HFF-Myc (cell line): ENCODE results near the gene CDKN2AIP.
"Not testable (repeated sequence)": the region's sequence is repeated elsewhere in the genome, so short reads cannot be mapped to it uniquely, and the experiment has no call there.

Experiments
- DNase-seq: peaks from one replicate; pipeline ENCODE4 v3.0.0-alpha.2; 2011; ENCODE audit warnings: low read depth; ENCODE audit errors: extremely low read depth
- H3K4me3 ChIP-seq: replicated peaks from 2 replicates; pipeline ENCODE4 v1.5.1; 2011; ENCODE audit warnings: low read depth, mild to moderate bottlenecking, control low read depth, low read length
- TF ChIP-seq, protein P1 (sequence below): IDR thresholded peaks from 2 replicates; pipeline ENCODE4 v1.5.1; 2012; ENCODE audit warnings: mild to moderate bottlenecking, low read depth, low read length, control low read depth; ENCODE audit errors: missing control alignments

The CDKN2AIP gene

DNA sequence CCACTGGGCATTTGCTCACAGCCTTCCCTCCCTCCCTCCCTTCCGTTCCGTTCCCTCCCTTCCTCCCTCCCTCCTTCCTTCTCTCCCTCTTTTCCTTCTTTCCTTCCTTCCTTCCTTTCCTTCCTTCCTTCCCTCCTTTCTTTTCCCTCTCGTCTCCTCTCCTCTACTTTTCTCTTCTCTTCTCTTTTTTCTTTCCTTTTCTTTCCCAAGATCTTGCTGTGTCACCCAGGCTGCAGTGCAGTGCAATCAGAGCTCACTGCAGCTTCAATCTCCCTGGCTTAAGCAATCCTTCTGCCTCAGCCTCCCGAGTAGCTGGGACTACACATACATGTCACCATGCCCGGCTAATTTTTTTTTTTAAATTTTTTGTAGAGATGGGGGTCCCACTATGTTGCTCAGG, 33.7 kb downstream of the CDKN2AIP start:
- no peak for DNase-seq
- TF ChIP-seq, protein P1, sequence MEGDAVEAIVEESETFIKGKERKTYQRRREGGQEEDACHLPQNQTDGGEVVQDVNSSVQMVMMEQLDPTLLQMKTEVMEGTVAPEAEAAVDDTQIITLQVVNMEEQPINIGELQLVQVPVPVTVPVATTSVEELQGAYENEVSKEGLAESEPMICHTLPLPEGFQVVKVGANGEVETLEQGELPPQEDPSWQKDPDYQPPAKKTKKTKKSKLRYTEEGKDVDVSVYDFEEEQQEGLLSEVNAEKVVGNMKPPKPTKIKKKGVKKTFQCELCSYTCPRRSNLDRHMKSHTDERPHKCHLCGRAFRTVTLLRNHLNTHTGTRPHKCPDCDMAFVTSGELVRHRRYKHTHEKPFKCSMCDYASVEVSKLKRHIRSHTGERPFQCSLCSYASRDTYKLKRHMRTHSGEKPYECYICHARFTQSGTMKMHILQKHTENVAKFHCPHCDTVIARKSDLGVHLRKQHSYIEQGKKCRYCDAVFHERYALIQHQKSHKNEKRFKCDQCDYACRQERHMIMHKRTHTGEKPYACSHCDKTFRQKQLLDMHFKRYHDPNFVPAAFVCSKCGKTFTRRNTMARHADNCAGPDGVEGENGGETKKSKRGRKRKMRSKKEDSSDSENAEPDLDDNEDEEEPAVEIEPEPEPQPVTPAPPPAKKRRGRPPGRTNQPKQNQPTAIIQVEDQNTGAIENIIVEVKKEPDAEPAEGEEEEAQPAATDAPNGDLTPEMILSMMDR, result no peak
- no peak overlapping the region for H3K4me3 ChIP-seq

DNA sequence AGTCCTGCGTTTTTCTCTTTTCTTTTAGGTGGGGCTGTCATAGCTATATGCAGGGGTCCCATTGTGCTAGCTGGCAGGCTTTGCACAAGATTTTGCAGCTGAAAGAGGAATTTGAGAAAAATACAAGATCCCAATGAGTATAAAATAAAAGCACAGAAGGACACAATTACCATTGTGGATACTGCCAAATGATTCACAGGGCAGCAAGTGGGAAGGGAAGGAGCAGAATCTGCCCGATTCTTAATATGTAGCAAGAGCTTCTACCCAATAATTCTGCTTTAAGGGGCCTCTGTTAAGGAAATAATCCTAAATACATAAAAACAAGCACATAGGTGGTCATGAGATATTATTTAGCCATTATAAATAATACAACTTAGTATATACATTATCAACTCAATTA, 34.5 kb downstream of the CDKN2AIP start:
- H3K4me3 ChIP-seq, result no peak overlapping the region
- TF ChIP-seq, protein P1, result no peak
- DNase-seq, result no peak

DNA sequence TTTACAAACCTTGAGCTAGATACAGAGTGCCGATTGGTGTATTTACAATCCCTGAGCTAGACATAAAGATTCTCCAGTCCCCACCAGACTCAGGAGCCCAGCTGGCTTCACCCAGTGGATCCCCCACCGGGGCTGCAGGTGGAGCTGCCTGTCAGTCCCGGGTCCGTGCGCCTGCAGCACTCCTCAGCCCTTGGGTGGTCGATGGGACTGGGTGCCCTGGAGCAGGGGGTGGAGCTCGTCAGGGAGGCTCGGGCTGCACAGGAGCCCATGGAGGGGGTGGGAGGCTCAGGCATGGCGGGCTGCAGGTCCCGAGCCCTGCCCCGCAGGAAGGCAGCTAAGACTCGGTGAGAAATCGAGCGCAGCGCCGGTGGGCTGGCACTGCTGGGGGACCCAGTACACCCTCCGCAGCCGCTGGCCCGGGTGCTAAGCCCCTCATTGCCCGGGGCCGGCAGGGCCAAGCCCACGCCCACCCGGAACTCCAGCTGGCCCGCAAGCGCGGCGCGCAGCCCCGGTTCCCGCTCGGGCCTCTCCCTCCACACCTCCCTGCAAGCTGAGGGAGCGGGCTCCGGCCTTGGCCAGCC, 38.2 kb downstream of the CDKN2AIP start:
- DNase-seq, H3K4me3 ChIP-seq: not testable (repeated sequence)

DNA sequence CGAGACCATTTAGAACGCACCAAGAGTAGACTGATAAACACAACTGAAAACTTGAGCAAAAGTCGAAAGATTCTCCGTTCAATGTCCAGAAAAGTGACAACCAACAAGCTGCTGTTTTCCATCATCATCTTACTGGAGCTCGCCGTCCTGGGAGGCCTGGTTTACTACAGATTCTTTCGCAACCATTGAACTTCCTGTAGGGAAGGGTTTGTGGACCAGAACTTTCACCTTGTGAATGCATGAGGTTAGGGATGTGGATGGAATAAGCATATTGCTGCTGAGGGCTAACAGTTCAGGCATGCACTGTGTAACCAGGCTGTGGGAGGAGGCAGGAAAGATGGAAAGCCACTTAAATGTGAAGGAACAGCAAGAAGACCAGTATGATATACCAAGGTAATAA, 39.6 kb downstream of the CDKN2AIP start:
- H3K4me3 ChIP-seq, result no peak overlapping the region
- TF ChIP-seq, protein P1, result no peak
- DNase-seq, result no peak

DNA sequence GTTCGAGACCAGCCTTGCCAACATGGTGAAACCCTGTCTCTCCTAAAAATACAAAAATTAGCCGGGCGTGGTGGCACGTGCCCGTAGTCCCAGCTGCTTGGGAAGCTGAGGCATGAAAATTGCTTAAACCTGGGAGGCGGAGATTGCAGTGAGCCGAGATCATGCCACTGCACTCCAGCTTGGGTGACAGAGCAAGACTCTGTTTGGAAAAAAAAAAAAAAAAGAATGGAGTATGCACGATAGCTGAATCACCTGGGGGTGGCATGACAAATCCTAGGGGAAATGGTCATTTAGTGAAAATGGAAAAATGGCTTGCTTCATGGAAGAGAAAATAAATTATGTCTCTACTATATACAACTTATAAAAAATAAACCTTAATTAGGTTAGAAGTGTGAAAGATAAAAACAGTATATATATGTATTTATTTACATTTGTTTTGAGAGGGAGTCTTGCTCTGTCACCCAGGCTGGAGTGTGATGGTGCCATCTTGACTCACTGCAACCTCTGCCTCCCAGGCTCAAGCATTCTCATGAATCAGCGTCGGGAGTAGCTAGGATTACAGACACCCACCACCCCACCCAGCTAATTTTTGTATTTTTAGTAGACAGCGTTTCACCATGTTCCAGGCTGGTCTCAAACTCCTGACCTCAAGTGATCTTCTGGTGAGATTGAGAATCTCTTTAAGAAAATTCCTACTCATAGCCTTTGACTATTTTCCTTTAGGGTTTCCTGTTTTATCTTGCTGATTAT, 41.1 kb downstream of the CDKN2AIP start:
- TF ChIP-seq, protein P1, result no peak
- DNase-seq, result no peak
- H3K4me3 ChIP-seq, result no peak overlapping the region

DNA sequence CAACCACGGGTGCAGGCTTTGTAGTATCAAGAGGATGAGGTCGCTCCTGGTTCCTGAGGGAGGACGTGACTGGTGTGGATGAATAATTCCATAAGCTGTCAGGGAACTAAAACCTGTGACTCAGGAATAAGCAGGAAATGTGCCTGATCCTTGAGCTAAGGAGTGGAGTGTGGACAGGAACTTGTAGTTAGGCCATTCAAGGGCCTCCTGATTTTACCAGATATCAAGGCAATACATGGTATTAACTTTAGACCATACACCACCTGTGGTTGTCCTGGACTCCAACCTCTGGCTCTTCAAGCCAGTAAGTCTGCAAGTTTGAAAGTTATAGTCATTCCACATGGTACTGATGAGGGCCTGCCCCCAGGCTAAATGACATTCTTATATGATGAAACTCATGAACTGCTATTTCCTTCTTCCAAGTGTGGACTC, 48.4 kb downstream of the CDKN2AIP start:
- peak; percentile 67 for DNase-seq
- TF ChIP-seq, protein P1, result no peak
- no peak overlapping the region for H3K4me3 ChIP-seq

DNA sequence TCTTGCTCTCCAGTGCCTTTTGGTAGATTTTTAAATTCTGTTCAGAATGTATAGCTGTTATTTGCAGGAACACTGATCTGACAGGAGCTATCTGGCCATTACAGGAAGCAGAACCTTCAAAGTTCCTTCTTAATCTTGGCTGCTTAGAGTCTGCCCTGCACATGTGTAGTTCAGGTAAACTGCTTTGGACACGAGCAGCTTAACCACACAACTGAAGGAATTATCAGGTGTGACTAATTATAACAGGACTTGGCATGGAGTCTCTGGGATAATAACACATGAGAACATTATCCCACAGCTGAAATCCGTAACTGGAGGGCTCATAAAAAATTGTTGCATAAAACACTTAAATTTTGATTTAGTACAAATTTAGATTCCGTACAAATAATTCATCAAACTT, 48.8 kb downstream of the CDKN2AIP start:
- DNase-seq, result no peak
- TF ChIP-seq, protein P1, result no peak

More for the DNA sequence above, 48.8 kb downstream of the CDKN2AIP start:
- H3K4me3 ChIP-seq, result no peak overlapping the region
